ENCODE results near the gene CD200. TPM values are rescaled to one million over a fixed set of nuclear protein-coding genes. Genes with fewer than 3 reads are reported as not detected.

CD200 gene
- total and polyA plus RNA-seq, 11 donors = 0.26 to 23.9 (median 0.81) TPM

DNA sequence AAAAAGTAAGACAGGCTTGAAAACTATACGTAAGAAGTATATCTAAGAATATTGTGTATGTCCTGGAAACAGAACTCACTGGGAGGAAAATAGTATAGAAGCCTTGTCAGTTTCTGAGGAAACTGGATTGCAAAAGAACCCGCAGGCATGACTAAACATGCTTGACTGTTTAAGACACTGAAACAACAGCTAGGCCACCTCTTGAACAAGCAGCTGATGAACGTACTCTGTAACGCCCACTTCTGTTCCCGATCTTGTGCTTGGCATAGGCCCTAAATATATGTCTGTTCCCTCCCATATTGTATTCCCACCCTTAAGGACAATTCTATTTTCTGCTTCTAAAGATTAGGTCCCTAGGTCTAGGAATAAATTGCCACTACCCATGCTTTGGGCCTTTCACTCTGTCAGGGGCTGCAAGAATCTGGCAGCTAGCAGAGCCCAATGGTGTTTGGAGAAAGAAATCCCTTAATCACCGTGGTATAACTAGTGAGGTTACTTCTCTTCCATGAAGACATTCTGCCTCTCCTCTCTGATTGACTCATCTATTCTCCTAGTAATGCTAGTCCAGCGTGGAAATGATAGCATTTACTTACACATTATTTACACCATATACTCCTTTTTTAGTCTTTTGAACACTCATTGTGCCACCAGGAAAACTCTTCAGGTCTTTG lies 46.2 kb downstream of the CD200 start:
- no peak for TF ChIP-seq POLR2A (IDR thresholded peaks at IDR 0.05)
- TF ChIP-seq, protein P1, sequence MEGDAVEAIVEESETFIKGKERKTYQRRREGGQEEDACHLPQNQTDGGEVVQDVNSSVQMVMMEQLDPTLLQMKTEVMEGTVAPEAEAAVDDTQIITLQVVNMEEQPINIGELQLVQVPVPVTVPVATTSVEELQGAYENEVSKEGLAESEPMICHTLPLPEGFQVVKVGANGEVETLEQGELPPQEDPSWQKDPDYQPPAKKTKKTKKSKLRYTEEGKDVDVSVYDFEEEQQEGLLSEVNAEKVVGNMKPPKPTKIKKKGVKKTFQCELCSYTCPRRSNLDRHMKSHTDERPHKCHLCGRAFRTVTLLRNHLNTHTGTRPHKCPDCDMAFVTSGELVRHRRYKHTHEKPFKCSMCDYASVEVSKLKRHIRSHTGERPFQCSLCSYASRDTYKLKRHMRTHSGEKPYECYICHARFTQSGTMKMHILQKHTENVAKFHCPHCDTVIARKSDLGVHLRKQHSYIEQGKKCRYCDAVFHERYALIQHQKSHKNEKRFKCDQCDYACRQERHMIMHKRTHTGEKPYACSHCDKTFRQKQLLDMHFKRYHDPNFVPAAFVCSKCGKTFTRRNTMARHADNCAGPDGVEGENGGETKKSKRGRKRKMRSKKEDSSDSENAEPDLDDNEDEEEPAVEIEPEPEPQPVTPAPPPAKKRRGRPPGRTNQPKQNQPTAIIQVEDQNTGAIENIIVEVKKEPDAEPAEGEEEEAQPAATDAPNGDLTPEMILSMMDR (IDR thresholded peaks at IDR 0.05) = no peak
- Histone ChIP-seq H3K27ac (peak overlapping the region in 1 of 12 donors; percentile 85), H3K36me3 (no peaks in the 10 kb centered on the region), H3K9me3 (no peaks in the 10 kb centered on the region), H3K4me1 (peaks cover 0 to 48% (median 16%) of the 10 kb centered on the region in 12 donors), H3K4me3 (no peak overlapping the region), H3K27me3 (no peaks in the 10 kb centered on the region)
- intact Hi-C loops (cut with DNase I) = no loop called here
- ATAC-seq (no peak), DNase-seq (no peak)
- WGBS, 4 donors = 84 to 90% (median 88%) methylated on average over 7 of the region's 7 CpGs

DNA sequence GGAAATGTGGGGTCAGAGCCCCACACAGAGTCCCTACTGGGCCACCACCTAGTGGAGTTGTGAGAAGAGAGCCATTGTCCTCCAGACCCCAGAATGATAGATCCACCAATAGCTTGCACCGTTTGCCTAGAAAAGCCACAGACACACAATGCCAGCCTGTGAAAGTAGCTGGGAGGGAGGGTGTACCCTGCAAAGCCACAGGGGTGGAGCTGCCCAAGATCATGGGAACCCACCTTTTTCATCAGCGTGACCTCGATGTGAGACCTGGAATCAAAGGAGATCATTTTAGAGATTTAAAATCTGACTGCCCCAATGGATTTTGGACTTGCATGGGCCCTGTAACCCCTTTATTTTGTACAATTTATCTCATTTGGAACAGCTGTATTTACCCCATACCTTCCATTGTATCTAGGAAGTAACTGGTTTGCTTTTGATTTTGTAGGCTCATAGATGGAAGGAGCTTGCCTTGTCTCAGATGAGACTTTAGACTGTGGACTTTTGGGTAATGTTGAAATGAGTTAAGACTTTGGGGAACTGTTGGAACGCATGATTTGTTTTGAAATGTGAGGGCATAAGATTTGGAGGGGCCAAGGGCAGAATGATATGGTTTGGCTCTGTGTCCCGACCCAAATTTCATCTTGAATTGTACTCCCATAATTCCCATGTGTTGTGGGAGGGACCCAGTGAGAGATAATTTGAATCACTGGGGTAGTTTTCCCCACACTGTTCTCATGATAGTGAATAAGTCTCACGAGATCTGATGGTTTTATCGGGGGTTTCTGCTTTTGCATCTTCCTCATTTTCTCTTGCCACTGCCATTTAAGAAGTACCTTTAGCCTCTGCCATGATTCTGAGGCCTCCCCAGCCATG lies 49.0 kb downstream of the CD200 start:
- Histone ChIP-seq H3K4me3 (no peak overlapping the region), H3K9me3 (no peaks in the 10 kb centered on the region), H3K4me1 (peaks cover 0 to 26% (median 3%) of the 10 kb centered on the region in 12 donors), H3K36me3 (no peaks in the 10 kb centered on the region), H3K27me3 (no peaks in the 10 kb centered on the region), H3K27ac (no peak overlapping the region)
- no peak for ATAC-seq
- WGBS, 4 donors = 86 to 96% (median 89%) methylated on average over 7 of the region's 7 CpGs
- no peak for DNase-seq
- TF ChIP-seq, protein P1 (IDR thresholded peaks at IDR 0.05) = no peak
- no peak for TF ChIP-seq POLR2A (IDR thresholded peaks at IDR 0.05)
- intact Hi-C loops (cut with DNase I) = no loop called here

DNA sequence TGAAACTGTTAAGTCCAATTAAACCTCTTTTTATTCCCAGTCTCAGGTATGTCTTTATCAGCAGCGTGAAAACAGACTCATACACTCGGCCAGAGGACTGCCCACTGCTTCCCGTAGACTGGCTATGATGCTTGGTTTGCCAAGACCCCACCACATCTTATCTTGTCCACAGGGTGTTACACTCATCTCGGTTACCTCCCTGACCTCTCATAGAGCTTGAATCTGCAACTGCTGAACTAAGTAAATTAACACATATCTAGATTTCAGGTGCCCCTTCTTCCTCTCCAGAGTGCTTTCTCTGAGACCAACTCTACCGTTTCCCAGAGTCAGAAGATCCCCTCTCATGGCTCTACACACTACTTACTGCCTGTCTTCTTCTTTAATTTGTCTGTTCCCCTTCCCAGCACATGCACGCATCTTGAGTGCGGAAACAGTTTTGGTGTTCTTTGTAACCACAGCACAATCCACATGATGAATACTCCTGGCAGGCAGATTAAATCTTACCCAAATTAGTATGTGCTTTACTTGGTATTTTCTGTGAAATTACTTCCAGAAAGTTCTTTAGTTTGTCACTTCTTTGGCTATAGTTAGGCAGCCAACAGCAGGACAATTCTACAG lies 49.7 kb downstream of the CD200 start:
- Histone ChIP-seq H3K36me3 (no peaks in the 10 kb centered on the region), H3K9me3 (no peaks in the 10 kb centered on the region), H3K4me3 (no peak overlapping the region), H3K27me3 (no peaks in the 10 kb centered on the region), H3K27ac (no peak overlapping the region), H3K4me1 (peaks cover 0 to 19% (median 0%) of the 10 kb centered on the region in 12 donors)
- 81 to 88% (median 84%) methylated on average over 7 of the region's 7 CpGs for WGBS, 4 donors
- TF ChIP-seq, protein P1 (IDR thresholded peaks at IDR 0.05) = no peak
- no peak for TF ChIP-seq POLR2A (IDR thresholded peaks at IDR 0.05)
- ATAC-seq (no peak), DNase-seq (no peak)
- intact Hi-C loops (cut with DNase I) = no loop called here

DNA sequence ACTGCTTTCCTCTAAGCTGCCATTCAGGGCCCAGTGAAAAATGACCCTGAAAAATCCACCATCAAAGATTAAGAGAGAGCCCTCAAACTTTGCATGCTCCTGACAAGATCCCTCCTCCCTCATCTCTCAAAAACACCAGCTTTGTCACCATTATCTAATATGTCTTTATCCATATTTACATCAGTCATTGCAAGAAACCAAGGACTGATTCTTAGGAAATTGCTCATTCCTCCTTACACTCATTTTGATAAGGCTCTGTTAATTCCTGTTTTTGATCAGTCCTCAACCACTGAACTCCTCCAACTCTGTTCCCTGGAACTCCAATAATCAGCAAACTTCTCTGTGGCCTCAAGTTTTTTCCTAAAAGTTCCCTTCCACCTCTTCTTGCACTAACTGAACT lies 51.8 kb downstream of the CD200 start:
- Histone ChIP-seq H3K27me3 (no peaks in the 10 kb centered on the region), H3K4me3 (no peak overlapping the region), H3K36me3 (no peaks in the 10 kb centered on the region), H3K9me3 (no peaks in the 10 kb centered on the region), H3K27ac (no peak overlapping the region), H3K4me1 (peaks cover 0 to 3% (median 0%) of the 10 kb centered on the region in 12 donors)
- TF ChIP-seq, protein P1 (IDR thresholded peaks at IDR 0.05) = no peak
- TF ChIP-seq POLR2A (IDR thresholded peaks at IDR 0.05) = no peak
- no peak for ATAC-seq
- intact Hi-C loops (cut with DNase I) = no loop called here
- no peak for DNase-seq

All from heart left ventricle (tissue), 16 donors.